ENCODE data around the gene GRIA4. TPM values are rescaled to one million over a fixed set of nuclear protein-coding genes. Genes with fewer than 3 reads are reported as not detected.

Gene GRIA4
- total RNA-seq, 4 donors from 2014 or later: not detected

GRCh38 chr11:106017093-106017492, 407.2 kb downstream of the GRIA4 start:
- no peak for TF ChIP-seq POLR2A (IDR thresholded peaks at IDR 0.05)
- TF ChIP-seq, protein P1, sequence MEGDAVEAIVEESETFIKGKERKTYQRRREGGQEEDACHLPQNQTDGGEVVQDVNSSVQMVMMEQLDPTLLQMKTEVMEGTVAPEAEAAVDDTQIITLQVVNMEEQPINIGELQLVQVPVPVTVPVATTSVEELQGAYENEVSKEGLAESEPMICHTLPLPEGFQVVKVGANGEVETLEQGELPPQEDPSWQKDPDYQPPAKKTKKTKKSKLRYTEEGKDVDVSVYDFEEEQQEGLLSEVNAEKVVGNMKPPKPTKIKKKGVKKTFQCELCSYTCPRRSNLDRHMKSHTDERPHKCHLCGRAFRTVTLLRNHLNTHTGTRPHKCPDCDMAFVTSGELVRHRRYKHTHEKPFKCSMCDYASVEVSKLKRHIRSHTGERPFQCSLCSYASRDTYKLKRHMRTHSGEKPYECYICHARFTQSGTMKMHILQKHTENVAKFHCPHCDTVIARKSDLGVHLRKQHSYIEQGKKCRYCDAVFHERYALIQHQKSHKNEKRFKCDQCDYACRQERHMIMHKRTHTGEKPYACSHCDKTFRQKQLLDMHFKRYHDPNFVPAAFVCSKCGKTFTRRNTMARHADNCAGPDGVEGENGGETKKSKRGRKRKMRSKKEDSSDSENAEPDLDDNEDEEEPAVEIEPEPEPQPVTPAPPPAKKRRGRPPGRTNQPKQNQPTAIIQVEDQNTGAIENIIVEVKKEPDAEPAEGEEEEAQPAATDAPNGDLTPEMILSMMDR (IDR thresholded peaks at IDR 0.05): no peak
- H3K4me3 ChIP-seq: no peak overlapping the region
- no peak for DNase-seq
- no peak overlapping the region for H3K27ac ChIP-seq
- H3K27me3 ChIP-seq: no peaks in the 10 kb centered on the region
- H3K4me1 ChIP-seq: peaks cover 0 to 34% (median 9%) of the 10 kb centered on the region in 3 donors
- intact Hi-C loops (cut with DNase I): no loop called here
- H3K9me3 ChIP-seq: no peaks in the 10 kb centered on the region
- WGBS, 2 donors: 65 to 81% methylated on average over 2 of the region's 2 CpGs
- H3K36me3 ChIP-seq: peaks cover 0 to 4% (median 0%) of the 10 kb centered on the region in 3 donors

- Histone ChIP-seq H3K9me3 (no peaks in the 10 kb centered on the region), H3K4me1 (peaks cover 0 to 41% (median 9%) of the 10 kb centered on the region in 3 donors), H3K4me3 (peak overlapping the region; percentile 78 to 96 (median 80)), H3K36me3 (no peaks in the 10 kb centered on the region), H3K27ac (peak overlapping the region; percentile 65 to 83 (median 78)), H3K27me3 (no peaks in the 10 kb centered on the region)
- intact Hi-C loops (cut with DNase I): no loop called here
- TF ChIP-seq, protein P1 (IDR thresholded peaks at IDR 0.05): no peak
- TF ChIP-seq POLR2A (IDR thresholded peaks at IDR 0.05): no peak
- 24 to 26% methylated on average over 14 to 15 of the region's 18 CpGs for WGBS, 2 donors
- no peak for DNase-seq
These were observed 411.5 kb downstream of the GRIA4 start for GRCh38 chr11:106021181-106021966.

- TF ChIP-seq, protein P1 (IDR thresholded peaks at IDR 0.05): peak in 1 of 6 experiments; percentile 11
- TF ChIP-seq POLR2A (IDR thresholded peaks at IDR 0.05): peak in 2 of 4 donors; percentile 18 to 45
- 2 to 10% methylated on average over 8 to 17 of the region's 48 CpGs for WGBS, 2 donors
- intact Hi-C loops (cut with DNase I): no loop called here
- peaks cover 0 to 41% (median 9%) of the 10 kb centered on the region in 3 donors for H3K4me1 ChIP-seq
- H3K9me3 ChIP-seq: no peaks in the 10 kb centered on the region
- H3K36me3 ChIP-seq: no peaks in the 10 kb centered on the region
- H3K27me3 ChIP-seq: no peaks in the 10 kb centered on the region
- peak within 1 kb of the TSS; percentile 65 to 83 (median 78) for H3K27ac ChIP-seq
- DNase-seq: peak; percentile 95
- H3K4me3 ChIP-seq: peak within 1 kb of the TSS; percentile 78 to 96 (median 80)
These were observed 412.3 kb downstream of the GRIA4 start, which contains the start of gene MSANTD4 for GRCh38 chr11:106021967-106022794. Gene MSANTD4, minus strand, starts transcription at chr11:106022240. Its CDS starts 11,323 bp downstream, at chr11:106010917.

- peak overlapping the region; percentile 78 to 96 (median 80) for H3K4me3 ChIP-seq
- intact Hi-C loops (cut with DNase I): no loop called here
- no peaks in the 10 kb centered on the region for H3K36me3 ChIP-seq
- TF ChIP-seq, protein P1 (IDR thresholded peaks at IDR 0.05): no peak
- TF ChIP-seq POLR2A (IDR thresholded peaks at IDR 0.05): no peak
- H3K27me3 ChIP-seq: peaks cover 0 to 3% (median 0%) of the 10 kb centered on the region in 4 donors
- 91 to 93% methylated on average over 7 of the region's 7 CpGs for WGBS, 2 donors
- no peaks in the 10 kb centered on the region for H3K9me3 ChIP-seq
- H3K27ac ChIP-seq: peak overlapping the region in 3 of 4 donors; percentile 64 to 83 (median 74)
- DNase-seq: no peak
- H3K4me1 ChIP-seq: peaks cover 0 to 41% (median 9%) of the 10 kb centered on the region in 3 donors
These were observed 413.0 kb downstream of the GRIA4 start for GRCh38 chr11:106022795-106023275.
